K562 (cell line): Measurements from ENCODE around the gene ADORA2B. TPM values are rescaled to one million over a fixed set of nuclear protein-coding genes. Genes with fewer than 3 reads are reported as not detected.

Experiments used
- ATAC-seq: fragments of 200-7000 bp; cut with Tn5 transposase; 3 replicates; pipeline ENCODE4 v1.9.1; 2020; ENCODE audit warnings: moderate library complexity
- BruUV-seq: library from RNA; stranded (reverse); fragments of 400-500 nt; replicated peaks from 2 replicates; lab custom pipeline; 2021; lab: Mats Ljungman, UMichigan
- CTCF ChIA-PET: fragments of 300-600 bp; formaldehyde crosslinking; extraction: SDS; loops from one replicate; lab custom pipeline; 2021; ENCODE audit warnings: low intra/inter-chr PET ratio; lab: Yijun Ruan, JAX
- POLR2A ChIA-PET: fragments of 300-600, 350-650 bp; sonication (Branson Sonifier 250); formaldehyde crosslinking; extraction: SDS; loops from one replicate; lab custom pipeline; 2021; ENCODE audit warnings: antibody characterized with exemption, inconsistent platforms; lab: Yijun Ruan, JAX
- DNase-seq, 4 experiments: peaks; one replicate each; pipeline versions ENCODE4 v3.0.0 to v3.0.0-alpha.2; 2011 to 2018; ENCODE audit warnings: low spot score in 3 of 4, mixed read lengths in 3 of 4; ENCODE audit errors: extremely low read depth in 1 of 4
- FAIRE-seq: peaks from 2 replicates; lab custom pipeline; 2011; peaks lifted over from hg19 to GRCh38; lab: Jason Lieb, UNC
- H2AFZ ChIP-seq: 2 replicates; pipeline ENCODE4 v1.6.0; 2011; ENCODE audit warnings: low read depth, low read length, control low read depth, inconsistent platforms
- H3K27ac ChIP-seq: fragments of 200-600 bp; 3 replicates; pipeline ENCODE4 v1.8.0; 2011; ENCODE audit warnings: low read depth, mild to moderate bottlenecking, control low read depth, inconsistent platforms, low read length, moderate library complexity, mixed read lengths; ENCODE audit errors: extremely low read depth
- H3K27me3 ChIP-seq, 2 experiments: fragments of 300-600 bp in 1 of 2; 2 replicates in 1 of 2; 3 replicates in 1 of 2; pipeline versions ENCODE4 v1.6.0 to v1.8.0; 2011; ENCODE audit warnings: inconsistent platforms in 2 of 2, low read length in 2 of 2, mild to moderate bottlenecking in 1 of 2, mixed read lengths in 1 of 2, moderate library complexity in 1 of 2; ENCODE audit not compliant: control insufficient read depth in 2 of 2, insufficient read depth in 2 of 2
- H3K36me3 ChIP-seq: fragments of 300-600 bp; 3 replicates; pipeline ENCODE4 v1.8.0; 2011; ENCODE audit warnings: mild to moderate bottlenecking, low read length, inconsistent platforms; ENCODE audit not compliant: control insufficient read depth, insufficient read depth
- H3K4me1 ChIP-seq, 2 experiments: fragments of 200-600 bp in 1 of 2; replicated peaks in 1 of 2; 2 replicates in 1 of 2; 3 replicates in 1 of 2; pipeline versions ENCODE4 v1.5.1 to v1.8.0; 2011; ENCODE audit warnings: inconsistent platforms in 2 of 2, low read length in 2 of 2, mild to moderate bottlenecking in 1 of 2, mixed read lengths in 1 of 2, moderate library complexity in 1 of 2; ENCODE audit not compliant: control insufficient read depth in 2 of 2, insufficient read depth in 2 of 2
- H3K4me2 ChIP-seq: 2 replicates; pipeline ENCODE4 v1.6.1; 2011; ENCODE audit warnings: low read length, control low read depth, inconsistent platforms, mixed read lengths; ENCODE audit not compliant: insufficient read depth
- H3K4me3 ChIP-seq: fragments of 200-600 bp; sonication (generic), shearing (Covaris generic); 2 replicates; pipeline ENCODE4 v1.5.1; 2016; ENCODE audit warnings: control low read depth, inconsistent platforms
- H3K79me2 ChIP-seq: fragments of 200-600 bp; 3 replicates; pipeline ENCODE4 v1.8.0; 2011; ENCODE audit warnings: low read length, inconsistent platforms; ENCODE audit not compliant: control insufficient read depth, insufficient read depth
- H3K9ac ChIP-seq, 2 experiments: 2 replicates each; pipeline versions ENCODE4 v1.6.0 to v1.6.1; 2011; ENCODE audit warnings: low read depth in 2 of 2, low read length in 2 of 2, control low read depth in 1 of 2, inconsistent platforms in 1 of 2, mild to moderate bottlenecking in 1 of 2, mixed read lengths in 1 of 2; ENCODE audit not compliant: insufficient read depth in 1 of 2
- H3K9me1 ChIP-seq: one replicate; pipeline ENCODE4 v1.6.0; 2011; ENCODE audit warnings: inconsistent platforms, mild to moderate bottlenecking, low read length, moderate library complexity; ENCODE audit not compliant: control insufficient read depth, insufficient read depth
- H3K9me3 ChIP-seq: replicated peaks from 2 replicates; pipeline ENCODE4 v1.5.1; 2011; ENCODE audit warnings: low read depth, low read length, inconsistent platforms; ENCODE audit not compliant: control insufficient read depth, insufficient read depth
- H4K20me1 ChIP-seq: replicated peaks from 2 replicates; pipeline ENCODE4 v1.6.1; 2011; ENCODE audit warnings: low read length, inconsistent platforms, mixed read lengths; ENCODE audit not compliant: control insufficient read depth, insufficient read depth
- ELF1 ChIP-seq: fragments of 200-800 bp; sonication (Bioruptor generic); IDR thresholded peaks from 2 replicates; pipeline ENCODE4 v1.6.1; 2016; ENCODE audit warnings: missing genetic modification characterization, missing compliant biosample characterization
- GTF2E2 ChIP-seq: fragments of 200-800 bp; sonication (Bioruptor generic); IDR thresholded peaks from 2 replicates; pipeline ENCODE4 v1.6.1; 2016; ENCODE audit warnings: missing genetic modification characterization, missing compliant biosample characterization
- HCFC1 ChIP-seq: IDR thresholded peaks from 2 replicates; pipeline ENCODE4 v1.6.1; 2012; ENCODE audit warnings: low read depth, low read length, improper control_type of control experiment
- HSF4 ChIP-seq: fragments of 250-450 bp; sonication (Bioruptor Pico); IDR thresholded peaks from 2 replicates; pipeline ENCODE4 v2.1.2; 2022; ENCODE audit warnings: mild to moderate bottlenecking, moderate library complexity, borderline replicate concordance
- NFE2L1 ChIP-seq: fragments of 450-650 bp; IDR thresholded peaks from 2 replicates; pipeline ENCODE4 v1.6.1; 2016; ENCODE audit warnings: missing genetic modification characterization, low read depth, mild to moderate bottlenecking, missing compliant biosample characterization, moderate library complexity, borderline replicate concordance
- PHTF2 ChIP-seq: fragments of 250-450 bp; sonication (Bioruptor Pico); IDR thresholded peaks from 2 replicates; pipeline ENCODE4 v1.5.0; 2021; ENCODE audit warnings: mild to moderate bottlenecking
- SRSF9 ChIP-seq: fragments of 200-400 bp; formaldehyde crosslinking; IDR thresholded peaks from 2 replicates; pipeline ENCODE4 v1.6.1; 2017; ENCODE audit warnings: low read depth, low read length, borderline replicate concordance
- TEAD1 ChIP-seq, 2 experiments: fragments of 450-650 bp in 1 of 2; sonication (generic) in 1 of 2; formaldehyde crosslinking; IDR thresholded peaks; 2 replicates each; pipeline versions ENCODE4 v1.4.0 to v1.8.0; 2020 to 2022; ENCODE audit warnings: mild to moderate bottlenecking in 2 of 2, missing genetic modification reagents in 1 of 2
- ZNF212 ChIP-seq: fragments of 450-650 bp; formaldehyde crosslinking; IDR thresholded peaks from 2 replicates; pipeline ENCODE4 v1.4.0; 2020; ENCODE audit warnings: mild to moderate bottlenecking
- ZNF785 ChIP-seq: fragments of 250-450 bp; sonication (Bioruptor Pico); IDR thresholded peaks from 2 replicates; pipeline ENCODE4 v1.4.0; 2020; ENCODE audit warnings: mild to moderate bottlenecking
- WGBS: fragments of 100-300 bp; shearing (Covaris generic); methylation state at CpG from one replicate; pipeline ENCODE4 v1.1.6; 2016; ENCODE audit warnings: low coverage, mixed read lengths; ENCODE audit not compliant: insufficient coverage; ENCODE audit errors: missing lambda C conversion rate; 5-methylcytosine and 5-hydroxymethylcytosine counted together
- in situ Hi-C: fragments of 300-500 bp; cut with MboI; formaldehyde crosslinking; loops from 4 replicates; pipeline ENCODE4 v1.15.0; 2018; ENCODE audit warnings: inconsistent platforms, mixed read lengths
- intact Hi-C: fragments of 100-400 bp; cut with micrococcal nuclease; formaldehyde crosslinking; loops from 2 replicates; pipeline ENCODE4 v1.14.2; 2022
- polyA plus RNA-seq, 8 experiments: library from polyadenylated mRNA; depleted of rRNA in 4 of 8; stranded (reverse) in 5 of 8; unstranded in 3 of 8; fragments of >200 nt; fragmentation: Nextera tagmentation in 2 of 8; fragmentation: Illumina TruSeq in 1 of 8; extraction: Ambion mirVana in 2 of 8; extraction: Trizol in 1 of 8; gene quantifications; 2 replicates each; pipeline versions ENCODE4 v1.2.1 to v1.2.3, GENCODE V29; 2011 to 2014; ENCODE audit warnings: inconsistent platforms in 1 of 8, missing spikeins in 1 of 8
- total RNA-seq, 7 experiments: library from RNA; depleted of rRNA in 6 of 7; stranded (reverse); fragments of >200 nt in 6 of 7; fragmentation: Illumina TruSeq in 2 of 7; extraction: Trizol in 2 of 7; gene quantifications; 2 replicates each; pipeline versions ENCODE4 v1.2.1 to v1.2.3, GENCODE V29; 2011 to 2021; ENCODE audit warnings: low replicate concordance in 1 of 7
- TF ChIP-seq, protein P1 (sequence below): fragments of 450-650 bp; IDR thresholded peaks from 2 replicates; pipeline ENCODE4 v1.6.1; 2017; ENCODE audit warnings: mild to moderate bottlenecking, moderate library complexity

ADORA2B gene
- total and polyA plus RNA-seq, 9 of the 15 experiments (the other 6 are each of a cell fraction or from before 2014, with no cell fraction given), result 6.4 to 16.6 (median 10.5) TPM

DNA sequence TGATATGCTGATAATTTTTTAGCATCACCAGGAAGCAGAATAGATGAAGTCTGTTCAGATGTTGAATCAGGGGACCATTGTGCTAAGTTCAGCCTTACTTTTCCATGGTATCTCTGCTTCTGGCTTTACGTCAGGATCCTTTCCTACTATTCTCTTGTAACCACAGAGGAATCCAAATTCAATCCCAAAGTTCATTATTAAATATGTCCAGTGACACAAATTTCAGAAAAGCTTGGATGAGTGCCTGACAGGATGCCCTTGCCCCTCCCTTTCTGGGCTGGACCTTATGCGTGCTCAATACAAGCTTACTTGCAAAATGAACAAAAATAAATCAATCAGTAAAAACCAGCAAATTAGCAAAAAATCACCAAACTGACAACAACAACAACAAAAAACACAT is 37.6 kb upstream of the ADORA2B start (continued):
- no peak for TF ChIP-seq ZNF785 (CRISPR knock-in tag)
- no peak for TF ChIP-seq NFE2L1 (tag)
- TF ChIP-seq HCFC1, result no peak
- TF ChIP-seq PHTF2, result no peak
- TF ChIP-seq SRSF9, result no peak

DNA sequence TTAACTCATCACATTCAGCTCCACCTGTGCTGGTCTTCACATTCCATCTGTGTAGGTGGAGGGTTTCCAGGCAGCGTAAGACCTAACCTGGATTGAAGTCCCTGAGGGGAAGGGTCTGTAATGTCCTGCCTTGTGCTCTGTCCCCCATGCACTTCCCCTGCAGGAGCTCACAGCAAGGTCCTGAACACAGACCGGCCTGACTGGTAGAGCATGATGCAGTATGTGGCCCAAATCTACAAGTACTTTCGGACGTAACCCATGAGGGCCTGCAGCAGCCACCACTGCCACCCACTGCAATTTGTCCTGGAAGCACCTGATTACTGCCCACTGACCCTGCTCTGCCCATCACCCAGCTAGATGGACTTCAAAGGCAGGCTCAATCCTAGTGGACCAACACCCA is 36.6 kb upstream of the ADORA2B start:
- H3K27ac ChIP-seq, result no peak overlapping the region
- H3K79me2 ChIP-seq, result no peaks in the 10 kb centered on the region
- 37% methylated on average over 3 of the region's 4 CpGs for WGBS
- no peaks in the 10 kb centered on the region for H3K27me3 ChIP-seq
- peaks cover 4 to 7% of the 10 kb centered on the region in 2 experiments; a peak in 2 of 5 replicates for H3K4me1 ChIP-seq
- H4K20me1 ChIP-seq, result no peaks in the 10 kb centered on the region
- in situ Hi-C loops, result no loop called here
- ATAC-seq, result no peak
- no peak overlapping the region for H3K4me2 ChIP-seq
- ChIA-PET POLR2A (no interaction called here), CTCF (no interaction called here)
- no peaks in the 10 kb centered on the region for H3K9me3 ChIP-seq
- BruUV-seq, result no TSS peak
- TF ChIP-seq TEAD1 (CRISPR knock-in tag; IDR thresholded peaks at IDR 0.05), result no peak
- no peak for TF ChIP-seq ZNF212
- TF ChIP-seq, protein P1, sequence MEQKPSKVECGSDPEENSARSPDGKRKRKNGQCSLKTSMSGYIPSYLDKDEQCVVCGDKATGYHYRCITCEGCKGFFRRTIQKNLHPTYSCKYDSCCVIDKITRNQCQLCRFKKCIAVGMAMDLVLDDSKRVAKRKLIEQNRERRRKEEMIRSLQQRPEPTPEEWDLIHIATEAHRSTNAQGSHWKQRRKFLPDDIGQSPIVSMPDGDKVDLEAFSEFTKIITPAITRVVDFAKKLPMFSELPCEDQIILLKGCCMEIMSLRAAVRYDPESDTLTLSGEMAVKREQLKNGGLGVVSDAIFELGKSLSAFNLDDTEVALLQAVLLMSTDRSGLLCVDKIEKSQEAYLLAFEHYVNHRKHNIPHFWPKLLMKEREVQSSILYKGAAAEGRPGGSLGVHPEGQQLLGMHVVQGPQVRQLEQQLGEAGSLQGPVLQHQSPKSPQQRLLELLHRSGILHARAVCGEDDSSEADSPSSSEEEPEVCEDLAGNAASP, result no peak
- no peak for TF ChIP-seq GTF2E2
- TF ChIP-seq HSF4, result no peak
- no peak for TF ChIP-seq ELF1 (tag)
- TF ChIP-seq, all 486 proteins: peak for 0
- FAIRE-seq (no peak), DNase-seq (no peak)
- H3K9me1 ChIP-seq, result no peaks in the 10 kb centered on the region
- H3K9ac ChIP-seq, result no peak overlapping the region
- H2AFZ ChIP-seq, result no peak overlapping the region
- H3K36me3 ChIP-seq, result no peaks in the 10 kb centered on the region
- intact Hi-C loops, result no loop called here
- no peak overlapping the region for H3K4me3 ChIP-seq
